DOHH2 (cell line): Measurements from ENCODE around the gene NOD1.

Experiments
- EZH2phosphoT487 ChIP-seq: fragments of 200-600 bp; sonication (generic); IDR thresholded peaks from 2 replicates; pipeline ENCODE4 v1.6.1; 2017; ENCODE audit warnings: borderline replicate concordance, mild to moderate bottlenecking, antibody characterized with exemption, low read length, moderate library complexity, mixed read lengths
- TF ChIP-seq, protein P1 (sequence below): fragments of 200-600 bp; sonication (generic); IDR thresholded peaks from one replicate; pipeline ENCODE4 v1.5.1; 2014; ENCODE audit warnings: antibody characterized with exemption, mild to moderate bottlenecking, low read depth, low read length; ENCODE audit not compliant: poor library complexity, severe bottlenecking

DNA sequence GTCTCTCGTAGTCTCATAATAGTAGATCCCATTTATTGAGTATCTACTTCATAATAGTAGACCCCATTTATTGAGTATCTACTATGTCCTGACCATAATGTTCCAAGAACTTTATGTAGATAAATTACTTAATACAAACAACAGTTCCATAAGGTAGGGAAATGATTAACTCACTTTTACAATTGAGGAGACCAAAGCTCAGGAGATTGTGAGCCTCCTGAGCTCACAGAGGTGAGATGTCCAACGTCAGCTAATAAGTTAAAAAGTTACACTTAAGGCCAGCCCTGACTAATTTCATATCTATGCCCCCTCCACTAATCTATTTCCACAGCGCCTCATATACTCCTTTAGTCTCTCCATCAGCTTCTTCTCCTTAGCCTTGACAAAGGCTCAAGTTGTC, 43.6 kb upstream of the NOD1 start:
- TF ChIP-seq, protein P1, sequence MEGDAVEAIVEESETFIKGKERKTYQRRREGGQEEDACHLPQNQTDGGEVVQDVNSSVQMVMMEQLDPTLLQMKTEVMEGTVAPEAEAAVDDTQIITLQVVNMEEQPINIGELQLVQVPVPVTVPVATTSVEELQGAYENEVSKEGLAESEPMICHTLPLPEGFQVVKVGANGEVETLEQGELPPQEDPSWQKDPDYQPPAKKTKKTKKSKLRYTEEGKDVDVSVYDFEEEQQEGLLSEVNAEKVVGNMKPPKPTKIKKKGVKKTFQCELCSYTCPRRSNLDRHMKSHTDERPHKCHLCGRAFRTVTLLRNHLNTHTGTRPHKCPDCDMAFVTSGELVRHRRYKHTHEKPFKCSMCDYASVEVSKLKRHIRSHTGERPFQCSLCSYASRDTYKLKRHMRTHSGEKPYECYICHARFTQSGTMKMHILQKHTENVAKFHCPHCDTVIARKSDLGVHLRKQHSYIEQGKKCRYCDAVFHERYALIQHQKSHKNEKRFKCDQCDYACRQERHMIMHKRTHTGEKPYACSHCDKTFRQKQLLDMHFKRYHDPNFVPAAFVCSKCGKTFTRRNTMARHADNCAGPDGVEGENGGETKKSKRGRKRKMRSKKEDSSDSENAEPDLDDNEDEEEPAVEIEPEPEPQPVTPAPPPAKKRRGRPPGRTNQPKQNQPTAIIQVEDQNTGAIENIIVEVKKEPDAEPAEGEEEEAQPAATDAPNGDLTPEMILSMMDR: no peak
- no peak for TF ChIP-seq EZH2phosphoT487
